Measurements from ENCODE around the gene IFI16.

DNA sequence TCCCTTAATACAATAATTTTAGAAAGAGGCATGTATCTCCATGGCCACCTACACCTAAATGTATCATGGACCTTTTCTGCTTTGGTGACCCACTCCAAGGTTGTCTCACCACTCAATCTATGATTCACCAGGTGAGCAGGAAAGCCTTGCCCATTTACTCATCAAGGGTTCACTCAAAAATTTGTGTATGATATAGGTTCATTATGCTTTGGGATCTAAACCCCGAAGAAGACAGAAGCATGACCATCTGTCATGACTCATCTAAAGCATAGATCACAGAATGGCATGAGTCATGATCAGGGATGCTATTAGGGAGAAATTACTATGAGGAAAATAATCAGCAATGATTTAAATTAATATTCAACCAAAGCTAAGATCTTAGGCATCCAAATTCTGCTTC, 39.9 kb upstream of the IFI16 start:
- no peak for TF ChIP-seq ZNF274 (IDR thresholded peaks at IDR 0.05; ENCODE audit: low read depth, low read length)
- TF ChIP-seq YY1 (IDR thresholded peaks at IDR 0.05; ENCODE audit: insufficient read depth, insufficient read length), result no peak

All from NT2/D1 (cell line).